ENCODE data around the gene KLF2. TPM values are rescaled to one million over a fixed set of nuclear protein-coding genes. Genes with fewer than 3 reads are reported as not detected.

The KLF2 gene
- total and polyA plus RNA-seq, 2 donors (not counting 1 experiment from before 2014, with no cell fraction given) = 242 to 3,965 TPM

DNA sequence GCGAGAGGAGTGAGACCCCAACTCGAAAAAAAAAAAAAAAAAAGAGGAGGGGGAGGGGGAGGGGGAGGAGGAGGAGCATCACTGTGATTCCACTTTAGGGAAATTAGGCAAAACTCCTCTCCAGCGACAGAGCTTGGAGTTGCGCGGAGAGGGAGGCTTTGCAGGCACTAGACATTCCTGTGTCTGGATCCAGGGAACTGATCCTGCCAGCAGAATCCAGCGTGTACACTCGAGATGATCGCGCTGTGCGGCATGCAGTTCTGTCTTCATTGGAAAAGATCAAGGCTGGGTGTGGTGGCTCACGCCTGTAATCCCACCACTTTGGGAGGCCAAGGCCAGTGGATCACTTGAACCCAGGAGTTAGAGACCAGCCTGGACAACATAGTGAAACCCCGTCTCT lies 29.6 kb upstream of the KLF2 start:
- CTCF ChIA-PET = no interaction called here
- Histone ChIP-seq H4K20me1 (ENCODE audit: control insufficient read depth, insufficient read depth, low read length, poor library complexity, severe bottlenecking) (no peaks in the 10 kb centered on the region), H3K9ac (ENCODE audit: low read length) (no peak overlapping the region), H3K4me1 (ENCODE audit: control insufficient read depth in 2 of 2, insufficient read depth in 2 of 2, low read length in 2 of 2) (no peaks in the 10 kb centered on the region), H3K9me3 (ENCODE audit: control extremely low read depth in 1 of 3, control insufficient read depth in 2 of 3, insufficient read depth in 1 of 3, low read length in 2 of 3) (peaks cover 0 to 5% (median 0%) of the 10 kb centered on the region in 3 donors), H2AFZ (ENCODE audit: insufficient read depth, low read depth, low read length, poor library complexity, severe bottlenecking) (no peak overlapping the region), H3K4me2 (replicated peaks; ENCODE audit: low read depth, low read length, poor library complexity, severe bottlenecking) (no peak overlapping the region), H3K27ac (ENCODE audit: low read length in 2 of 2) (no peak overlapping the region), H3K4me3 (ENCODE audit: control extremely low read depth in 1 of 5, extremely low read depth in 1 of 5, insufficient read depth in 1 of 5, low read depth in 2 of 5, low read length in 4 of 5) (no peak overlapping the region), H3K79me2 (ENCODE audit: control insufficient read depth, insufficient read depth, low read length) (no peaks in the 10 kb centered on the region), H3K27me3 (replicated peaks in 1 of 4; ENCODE audit: control extremely low read depth in 1 of 4, control insufficient read depth in 3 of 4, insufficient read depth in 4 of 4, low read length in 3 of 4) (peaks cover 0 to 3% (median 0%) of the 10 kb centered on the region in 4 experiments), H3K36me3 (replicated peaks in 1 of 2; ENCODE audit: control extremely low read depth in 1 of 2, control insufficient read depth in 1 of 2, extremely low read depth in 1 of 2, insufficient read depth in 2 of 2, low read length in 1 of 2) (no peaks in the 10 kb centered on the region)
- no peaks in the 10 kb centered on the region for H3K4me1 Mint-ChIP-seq
- H3K27me3 Mint-ChIP-seq = no peaks in the 10 kb centered on the region
- ATAC-seq (ENCODE audit: low read depth) (no peak), DNase-seq (no peak)
- POLR2A ChIA-PET = no interaction called here
- WGBS (ENCODE audit: insufficient coverage) = 88% methylated on average over 8 of the region's 12 CpGs
- H3K27ac Mint-ChIP-seq = no peak overlapping the region
- H3K4me3 Mint-ChIP-seq = no peak overlapping the region
- intact Hi-C loops (cut with micrococcal nuclease) = no loop called here
- TF ChIP-seq, protein P1, sequence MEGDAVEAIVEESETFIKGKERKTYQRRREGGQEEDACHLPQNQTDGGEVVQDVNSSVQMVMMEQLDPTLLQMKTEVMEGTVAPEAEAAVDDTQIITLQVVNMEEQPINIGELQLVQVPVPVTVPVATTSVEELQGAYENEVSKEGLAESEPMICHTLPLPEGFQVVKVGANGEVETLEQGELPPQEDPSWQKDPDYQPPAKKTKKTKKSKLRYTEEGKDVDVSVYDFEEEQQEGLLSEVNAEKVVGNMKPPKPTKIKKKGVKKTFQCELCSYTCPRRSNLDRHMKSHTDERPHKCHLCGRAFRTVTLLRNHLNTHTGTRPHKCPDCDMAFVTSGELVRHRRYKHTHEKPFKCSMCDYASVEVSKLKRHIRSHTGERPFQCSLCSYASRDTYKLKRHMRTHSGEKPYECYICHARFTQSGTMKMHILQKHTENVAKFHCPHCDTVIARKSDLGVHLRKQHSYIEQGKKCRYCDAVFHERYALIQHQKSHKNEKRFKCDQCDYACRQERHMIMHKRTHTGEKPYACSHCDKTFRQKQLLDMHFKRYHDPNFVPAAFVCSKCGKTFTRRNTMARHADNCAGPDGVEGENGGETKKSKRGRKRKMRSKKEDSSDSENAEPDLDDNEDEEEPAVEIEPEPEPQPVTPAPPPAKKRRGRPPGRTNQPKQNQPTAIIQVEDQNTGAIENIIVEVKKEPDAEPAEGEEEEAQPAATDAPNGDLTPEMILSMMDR (IDR thresholded peaks at IDR 0.05) = no peak
- no peak for TF ChIP-seq EZH2 (IDR thresholded peaks at IDR 0.05; ENCODE audit: borderline replicate concordance, insufficient read depth, low read depth, low read length, poor library complexity, severe bottlenecking)
- H3K9me3 Mint-ChIP-seq (ENCODE audit: insufficient read depth) = no peaks in the 10 kb centered on the region

GRCh38 chr19:16296713-16297112 lies 27.9 kb upstream of the KLF2 start:
- intact Hi-C loops (cut with micrococcal nuclease) = no loop called here
- POLR2A ChIA-PET = no interaction called here
- H2AFZ ChIP-seq (ENCODE audit: insufficient read depth, low read depth, low read length, poor library complexity, severe bottlenecking) = no peak overlapping the region
- no peaks in the 10 kb centered on the region for H3K9me3 Mint-ChIP-seq (ENCODE audit: insufficient read depth)
- H3K27ac ChIP-seq (ENCODE audit: low read length in 2 of 2) = no peak overlapping the region
- H3K79me2 ChIP-seq (ENCODE audit: control insufficient read depth, insufficient read depth, low read length) = no peaks in the 10 kb centered on the region
- H3K27ac Mint-ChIP-seq = no peak overlapping the region
- H3K36me3 ChIP-seq (replicated peaks in 1 of 2; ENCODE audit: control extremely low read depth in 1 of 2, control insufficient read depth in 1 of 2, extremely low read depth in 1 of 2, insufficient read depth in 2 of 2, low read length in 1 of 2) = no peaks in the 10 kb centered on the region
- WGBS (ENCODE audit: insufficient coverage) = 89% methylated on average over 7 of the region's 7 CpGs
- peaks cover 0 to 2% of the 10 kb centered on the region in 2 donors for H3K4me1 ChIP-seq (ENCODE audit: control insufficient read depth in 2 of 2, insufficient read depth in 2 of 2, low read length in 2 of 2)
- no peak overlapping the region for H3K4me3 Mint-ChIP-seq
- DNase-seq (no peak), ATAC-seq (ENCODE audit: low read depth) (no peak)
- no peaks in the 10 kb centered on the region for H4K20me1 ChIP-seq (ENCODE audit: control insufficient read depth, insufficient read depth, low read length, poor library complexity, severe bottlenecking)
- no peak overlapping the region for H3K4me2 ChIP-seq (replicated peaks; ENCODE audit: low read depth, low read length, poor library complexity, severe bottlenecking)
- peaks cover under 1% of the 10 kb centered on the region for H3K4me1 Mint-ChIP-seq
- H3K27me3 ChIP-seq (replicated peaks in 1 of 4; ENCODE audit: control extremely low read depth in 1 of 4, control insufficient read depth in 3 of 4, insufficient read depth in 4 of 4, low read length in 3 of 4) = no peaks in the 10 kb centered on the region
- H3K9me3 ChIP-seq (ENCODE audit: control extremely low read depth in 1 of 3, control insufficient read depth in 2 of 3, insufficient read depth in 1 of 3, low read length in 2 of 3) = peaks cover 0 to 5% (median 0%) of the 10 kb centered on the region in 3 donors
- no peaks in the 10 kb centered on the region for H3K27me3 Mint-ChIP-seq
- CTCF ChIA-PET = no interaction called here
- TF ChIP-seq, protein P1 (IDR thresholded peaks at IDR 0.05) = no peak
- TF ChIP-seq EZH2 (IDR thresholded peaks at IDR 0.05; ENCODE audit: borderline replicate concordance, insufficient read depth, low read depth, low read length, poor library complexity, severe bottlenecking) = no peak
- H3K9ac ChIP-seq (ENCODE audit: low read length) = no peak overlapping the region
- H3K4me3 ChIP-seq (ENCODE audit: control extremely low read depth in 1 of 5, extremely low read depth in 1 of 5, insufficient read depth in 1 of 5, low read depth in 2 of 5, low read length in 4 of 5) = no peak overlapping the region

All from B cell (primary cell).